Measurements from ENCODE around the gene ANGPTL8. TPM values are rescaled to one million over a fixed set of nuclear protein-coding genes. Genes with fewer than 3 reads are reported as not detected.

ANGPTL8 gene
- total RNA-seq, 6 experiments from 2014 or later: 56.7 to 287 (median 140) TPM

- no peaks in the 10 kb centered on the region for H3K27me3 ChIP-seq
- DNase-seq (no peak), ATAC-seq (peak in 3 of 4 donors; percentile 31 to 34 (median 34))
- 74% methylated on average over 7 of the region's 7 CpGs for WGBS (ENCODE audit: insufficient coverage, low coverage, low lambda C conversion rate, missing lambda C conversion rate)
- H3K27ac ChIP-seq: no peak overlapping the region
- TF ChIP-seq POLR2A (IDR thresholded peaks at IDR 0.05) (no peak), CTCF (IDR thresholded peaks at IDR 0.05) (peak; percentile 31 to 45 (median 38))
- H3K4me3 ChIP-seq: no peak overlapping the region
- intact Hi-C loops (cut with DNase I): no loop called here
- no peaks in the 10 kb centered on the region for H3K9me3 ChIP-seq
- H3K4me1 ChIP-seq: peaks cover 0 to 2% (median 0%) of the 10 kb centered on the region in 4 donors
- no peaks in the 10 kb centered on the region for H3K36me3 ChIP-seq
These were observed 48.9 kb downstream of the ANGPTL8 start for GRCh38 chr19:11288349-11288748.

- no peak overlapping the region for H3K27ac ChIP-seq
- no peaks in the 10 kb centered on the region for H3K9me3 ChIP-seq
- ATAC-seq (no peak), DNase-seq (no peak)
- no peaks in the 10 kb centered on the region for H3K36me3 ChIP-seq
- H3K27me3 ChIP-seq: no peaks in the 10 kb centered on the region
- peaks cover 0 to 5% (median 0%) of the 10 kb centered on the region in 4 donors for H3K4me1 ChIP-seq
- intact Hi-C loops (cut with DNase I): loop anchor here (10.0 kb wide), 2 partner anchors 155 to 285 kb away; partner anchors contain the start of gene ACP5 (in 1 of the 2)
- 87% methylated on average over 4 of the region's 4 CpGs for WGBS (ENCODE audit: insufficient coverage, low coverage, low lambda C conversion rate, missing lambda C conversion rate)
- no peak for TF ChIP-seq CTCF (IDR thresholded peaks at IDR 0.05)
- no peak for TF ChIP-seq POLR2A (IDR thresholded peaks at IDR 0.05)
- no peak overlapping the region for H3K4me3 ChIP-seq
These were observed 50.8 kb downstream of the ANGPTL8 start for GRCh38 chr19:11290256-11290655.

- Histone ChIP-seq H3K4me3 (no peak overlapping the region), H3K27me3 (no peaks in the 10 kb centered on the region), H3K4me1 (peaks cover 0 to 5% (median 0%) of the 10 kb centered on the region in 4 donors), H3K36me3 (no peaks in the 10 kb centered on the region), H3K9me3 (no peaks in the 10 kb centered on the region), H3K27ac (no peak overlapping the region)
- no peak for DNase-seq
- no peak for ATAC-seq
- WGBS (ENCODE audit: insufficient coverage, low coverage, low lambda C conversion rate, missing lambda C conversion rate): 95% methylated on average over 7 of the region's 7 CpGs
- TF ChIP-seq CTCF (IDR thresholded peaks at IDR 0.05) (no peak), POLR2A (IDR thresholded peaks at IDR 0.05) (no peak)
- intact Hi-C loops (cut with DNase I): loop anchor here (10.0 kb wide), 2 partner anchors 153 to 283 kb away; partner anchors contain the start of gene ACP5 (in 1 of the 2)
These were observed 52.0 kb downstream of the ANGPTL8 start for GRCh38 chr19:11291415-11291814.

Other genes starting within 250 kb of the ANGPTL8 start
- gene LDLR, start 150.2 kb upstream of the ANGPTL8 start, total RNA-seq: 100 to 1,000 TPM in 1 of 6 experiments, 10 to 100 TPM in 4, 1 to 10 TPM in 1; 8.6 to 117 (median 26.8) TPM
- gene SPC24, start 83.8 kb upstream of the ANGPTL8 start, total RNA-seq: 1 to 10 TPM in 5 of 6 experiments, under 1 TPM in 1; 0.90 to 3.8 (median 2.2) TPM
- 10 to 100 TPM; 36.3 to 65.4 (median 50.4) TPM for gene KANK2, start 42.1 kb upstream of the ANGPTL8 start, total RNA-seq
- gene DOCK6, start 22.9 kb downstream of the ANGPTL8 start, total RNA-seq: 10 to 100 TPM; 19.9 to 45.9 (median 30.4) TPM
- gene TSPAN16, start 56.5 kb downstream of the ANGPTL8 start, total RNA-seq: not detected
- 1 to 10 TPM; 2.7 to 4.5 (median 4.0) TPM for gene RAB3D, start 100.0 kb downstream of the ANGPTL8 start, total RNA-seq
- gene TMEM205, start 106.6 kb downstream of the ANGPTL8 start, total RNA-seq: 100 to 1,000 TPM; 138 to 605 (median 165) TPM
- 10 to 100 TPM in 5 of 6 experiments, 1 to 10 TPM in 1; 8.4 to 27.9 (median 23.4) TPM for gene CCDC159, start 106.9 kb downstream of the ANGPTL8 start, total RNA-seq
- gene PLPPR2, start 115.8 kb downstream of the ANGPTL8 start, total RNA-seq: 10 to 100 TPM in 3 of 6 experiments, 1 to 10 TPM in 3; 6.7 to 17.5 (median 10.2) TPM
- 1 to 10 TPM; 1.4 to 2.7 (median 2.3) TPM for gene SWSAP1, start 135.0 kb downstream of the ANGPTL8 start, total RNA-seq
- 1 to 10 TPM; 4.9 to 8.7 (median 7.1) TPM for gene EPOR, start 144.7 kb downstream of the ANGPTL8 start, total RNA-seq
- gene RGL3, start 179.7 kb downstream of the ANGPTL8 start, total RNA-seq: 10 to 100 TPM in 5 of 6 experiments, 1 to 10 TPM in 1; 6.7 to 26.6 (median 19.7) TPM
- under 1 TPM; 0.21 to 0.73 (median 0.54) TPM for gene ODAD3, start 195.5 kb downstream of the ANGPTL8 start, total RNA-seq
- gene PRKCSH, start 196.0 kb downstream of the ANGPTL8 start, total RNA-seq: 100 to 1,000 TPM; 114 to 206 (median 192) TPM
- not detected for gene ELAVL3, start 241.4 kb downstream of the ANGPTL8 start, total RNA-seq